HepG2 (cell line): Measurements from ENCODE around the gene RGP1. TPM values are rescaled to one million over a fixed set of nuclear protein-coding genes. Genes with fewer than 3 reads are reported as not detected.

Experiments used
- DR1 ChIP-seq: sonication (generic); formaldehyde crosslinking; IDR thresholded peaks from 2 replicates; pipeline ENCODE4 v1.8.0; 2021; ENCODE audit warnings: mild to moderate bottlenecking, missing genetic modification reagents, inconsistent platforms
- HDAC6 ChIP-seq: fragments of 200-600 bp; sonication (generic); IDR thresholded peaks from 2 replicates; pipeline ENCODE4 v1.7.0; 2017; ENCODE audit warnings: mild to moderate bottlenecking, antibody characterized with exemption, low read length, low read depth
- HOXA5 ChIP-seq: sonication (generic); formaldehyde crosslinking; IDR thresholded peaks from 2 replicates; pipeline ENCODE4 v1.4.0; 2020; ENCODE audit warnings: missing genetic modification reagents
- ISX ChIP-seq: sonication (generic); formaldehyde crosslinking; conservative IDR thresholded peaks from 2 replicates; pipeline ENCODE4 v1.5.0; 2020; ENCODE audit warnings: missing genetic modification reagents
- JUND ChIP-seq: sonication (generic); formaldehyde crosslinking; IDR thresholded peaks from 2 replicates; pipeline ENCODE4 v1.8.0; 2022; ENCODE audit warnings: mild to moderate bottlenecking, missing genetic modification reagents
- KMT2A ChIP-seq: sonication (generic); formaldehyde crosslinking; IDR thresholded peaks from 2 replicates; pipeline ENCODE4 v1.4.0; 2020; ENCODE audit warnings: missing genetic modification reagents
- NFAT5 ChIP-seq: sonication (generic); formaldehyde crosslinking; IDR thresholded peaks from 2 replicates; pipeline ENCODE4 v1.4.0; 2020; ENCODE audit warnings: missing genetic modification reagents
- PAX8 ChIP-seq: sonication (generic); formaldehyde crosslinking; IDR thresholded peaks from 2 replicates; pipeline ENCODE4 v1.8.0; 2022; ENCODE audit warnings: mild to moderate bottlenecking, missing genetic modification reagents, borderline replicate concordance
- PRDM15 ChIP-seq: sonication (generic); formaldehyde crosslinking; IDR thresholded peaks from 2 replicates; pipeline ENCODE4 v1.4.0; 2020; ENCODE audit warnings: missing genetic modification reagents
- RARA ChIP-seq: IDR thresholded peaks from 2 replicates; pipeline ENCODE4 v1.6.1; 2016; ENCODE audit warnings: missing genetic modification reagents, missing compliant biosample characterization
- SMYD3 ChIP-seq: sonication (generic); formaldehyde crosslinking; IDR thresholded peaks from 2 replicates; pipeline ENCODE4 v1.8.1; 2023; ENCODE audit warnings: mild to moderate bottlenecking, missing genetic modification reagents
- STAG1 ChIP-seq: sonication (generic); formaldehyde crosslinking; IDR thresholded peaks from 2 replicates; pipeline ENCODE4 v1.4.0; 2020; ENCODE audit warnings: missing genetic modification reagents
- TRIM24 ChIP-seq: sonication (generic); formaldehyde crosslinking; IDR thresholded peaks from 2 replicates; pipeline ENCODE4 v1.8.0; 2022; ENCODE audit warnings: mild to moderate bottlenecking, missing genetic modification reagents
- ZC3H4 ChIP-seq: sonication (generic); formaldehyde crosslinking; IDR thresholded peaks from 2 replicates; pipeline ENCODE4 v1.4.0; 2020; ENCODE audit warnings: missing genetic modification reagents, borderline replicate concordance
- ZNF234 ChIP-seq: sonication (generic); formaldehyde crosslinking; conservative IDR thresholded peaks from 2 replicates; pipeline ENCODE4 v1.5.1; 2020; ENCODE audit warnings: mild to moderate bottlenecking, missing genetic modification reagents
- ZNF24 ChIP-seq: fragments of 450-650 bp; IDR thresholded peaks from 2 replicates; pipeline ENCODE4 v1.6.1; 2017; ENCODE audit warnings: antibody characterized with exemption, mild to moderate bottlenecking
- ZNF841 ChIP-seq: sonication (generic); formaldehyde crosslinking; IDR thresholded peaks from 2 replicates; pipeline ENCODE4 v1.8.1; 2023; ENCODE audit warnings: missing genetic modification reagents, borderline replicate concordance
- ZNF879 ChIP-seq: sonication (generic); formaldehyde crosslinking; IDR thresholded peaks from 2 replicates; pipeline ENCODE4 v1.8.1; 2023; ENCODE audit warnings: missing genetic modification reagents
- polyA plus RNA-seq, 8 experiments: library from polyadenylated mRNA; depleted of rRNA in 3 of 8; stranded (reverse) in 7 of 8; unstranded in 1 of 8; fragments of >200 nt; fragmentation: Illumina TruSeq in 4 of 8; extraction: Trizol in 4 of 8; gene quantifications; 2 replicates each; pipeline versions ENCODE4 v1.2.1 to v1.2.3, GENCODE V29; 2011 to 2016; ENCODE audit warnings: low read depth in 4 of 8, missing spikeins in 1 of 8, mixed read lengths in 1 of 8; ENCODE audit not compliant: insufficient read depth in 1 of 8
- total RNA-seq, 5 experiments: library from RNA; depleted of rRNA; stranded (reverse); fragments of >200 nt; fragmentation: Illumina TruSeq; extraction: Trizol; gene quantifications; 2 replicates each; pipeline ENCODE4 v1.2.3, GENCODE V29; 2016; ENCODE audit warnings: low read depth in 1 of 5
- TF ChIP-seq, protein P1 (sequence below): sonication (generic); formaldehyde crosslinking; IDR thresholded peaks from 2 replicates; pipeline ENCODE4 v1.4.0; 2020; ENCODE audit warnings: low read depth, mild to moderate bottlenecking, missing genetic modification reagents

RGP1 gene
- total and polyA plus RNA-seq, 2 of the 13 experiments (the other 11 are each of a cell fraction or from before 2014, with no cell fraction given): 12.7 to 21.0 TPM

GRCh38 chr9:35732185-35732799 lies 16.8 kb upstream of the RGP1 start, which contains the start of the genes CREB3 and TLN1 (continued):
- TF ChIP-seq ZNF879 (CRISPR knock-in tag): 0 out of 2 replicates have a peak, but pooled peaks have one; percentile 74
- TF ChIP-seq DR1 (CRISPR knock-in tag): peak; percentile 88
- no peak for TF ChIP-seq ZC3H4 (CRISPR knock-in tag)
- TF ChIP-seq STAG1: peak; percentile 28; the same call in 1 of the 2 replicates
- TF ChIP-seq PRDM15: peak; percentile 89
- peak; percentile 15; the same call in 1 of the 2 replicates for TF ChIP-seq PAX8 (CRISPR knock-in tag)
- TF ChIP-seq SMYD3 (CRISPR knock-in tag): 0 out of 2 replicates have a peak, but pooled peaks have one; percentile 28
- TF ChIP-seq, protein P1, sequence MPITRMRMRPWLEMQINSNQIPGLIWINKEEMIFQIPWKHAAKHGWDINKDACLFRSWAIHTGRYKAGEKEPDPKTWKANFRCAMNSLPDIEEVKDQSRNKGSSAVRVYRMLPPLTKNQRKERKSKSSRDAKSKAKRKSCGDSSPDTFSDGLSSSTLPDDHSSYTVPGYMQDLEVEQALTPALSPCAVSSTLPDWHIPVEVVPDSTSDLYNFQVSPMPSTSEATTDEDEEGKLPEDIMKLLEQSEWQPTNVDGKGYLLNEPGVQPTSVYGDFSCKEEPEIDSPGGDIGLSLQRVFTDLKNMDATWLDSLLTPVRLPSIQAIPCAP (CRISPR knock-in tag): no peak
- no peak for TF ChIP-seq TRIM24
- TF ChIP-seq KMT2A (CRISPR knock-in tag): no peak
- no peak for TF ChIP-seq ZNF234
- TF ChIP-seq ZNF24: no peak
- TF ChIP-seq ZNF841 (CRISPR knock-in tag): no peak
- peak; percentile 41; the same call in 1 of the 2 replicates for TF ChIP-seq NFAT5 (CRISPR knock-in tag)
- TF ChIP-seq RARA (CRISPR knock-in tag): 0 out of 2 replicates have a peak, but pooled peaks have one; percentile 15
- TF ChIP-seq HOXA5 (CRISPR knock-in tag): no peak
- 0 out of 2 replicates have a peak, but pooled peaks have one; percentile 47 for TF ChIP-seq ISX
- peak; percentile 47; the same call in 1 of the 2 replicates for TF ChIP-seq JUND (CRISPR knock-in tag)
- TF ChIP-seq HDAC6: no peak
